ENCODE measurements around the gene CCDC159.
"Not testable (repeated sequence)": the region's sequence is repeated elsewhere in the genome, so short reads cannot be mapped to it uniquely, and the experiment has no call there.

The CCDC159 gene

GRCh38 chr19:11338569-11339253 lies 7.6 kb upstream of the CCDC159 start:
- no peak for DNase-seq (ENCODE audit: low spot score)

GRCh38 chr19:11339254-11340098 lies 6.8 kb upstream of the CCDC159 start, which contains the start of gene RAB3D:
TSS of gene RAB3D (minus strand) at chr19:11339657. CDS start at chr19:11337399, 2,258 bp downstream.
- in situ Hi-C loops (cut with MboI; ENCODE audit: low sequenced_read_pairs, unreplicated experiment), result no loop called here
- TF ChIP-seq CTCF (IDR thresholded peaks at IDR 0.05; ENCODE audit: borderline replicate concordance, control extremely low read depth, extremely low read depth, insufficient read depth, missing control alignments), result no peak
- DNase-seq (ENCODE audit: low spot score), result peak; percentile 98

More at GRCh38 chr19:11338569-11339253, 7.6 kb upstream of the CCDC159 start:
- no peak for TF ChIP-seq CTCF (IDR thresholded peaks at IDR 0.05; ENCODE audit: borderline replicate concordance, control extremely low read depth, extremely low read depth, insufficient read depth, missing control alignments)
- in situ Hi-C loops (cut with MboI; ENCODE audit: low sequenced_read_pairs, unreplicated experiment), result no loop called here

- DNase-seq (ENCODE audit: low spot score); in situ Hi-C loops (cut with MboI; ENCODE audit: low sequenced_read_pairs, unreplicated experiment): not testable (repeated sequence)
Measured at GRCh38 chr19:11340099-11340467, 6.2 kb upstream of the CCDC159 start.

GRCh38 chr19:11342429-11342828 lies 3.9 kb upstream of the CCDC159 start:
- no peak for TF ChIP-seq CTCF (IDR thresholded peaks at IDR 0.05; ENCODE audit: borderline replicate concordance, control extremely low read depth, extremely low read depth, insufficient read depth, missing control alignments)
- DNase-seq (ENCODE audit: low spot score), result no peak
- in situ Hi-C loops (cut with MboI; ENCODE audit: low sequenced_read_pairs, unreplicated experiment), result no loop called here

- no peak for TF ChIP-seq CTCF (IDR thresholded peaks at IDR 0.05; ENCODE audit: borderline replicate concordance, control extremely low read depth, extremely low read depth, insufficient read depth, missing control alignments)
- DNase-seq (ENCODE audit: low spot score), result no peak
- in situ Hi-C loops (cut with MboI; ENCODE audit: low sequenced_read_pairs, unreplicated experiment), result no loop called here
Measured at GRCh38 chr19:11345122-11345803, 1.1 kb upstream of the CCDC159 start.

- TF ChIP-seq CTCF (IDR thresholded peaks at IDR 0.05; ENCODE audit: borderline replicate concordance, control extremely low read depth, extremely low read depth, insufficient read depth, missing control alignments), result no peak
- DNase-seq (ENCODE audit: low spot score), result no peak
- in situ Hi-C loops (cut with MboI; ENCODE audit: low sequenced_read_pairs, unreplicated experiment), result no loop called here
Measured at GRCh38 chr19:11347546-11348039, 1.3 kb downstream of the CCDC159 start.

Data from GM13976 (cell line).